Amygdala (tissue), 56 donors: ENCODE results near the gene XIST.
"Not testable (repeated sequence)": the region's sequence is repeated elsewhere in the genome, so short reads cannot be mapped to it uniquely, and the experiment has no call there.

Experiments
- DNase-seq, 56 donors: peaks; one replicate each; lab custom pipeline; 2025; lab: John Stamatoyannopoulos, UW

The XIST gene

DNA sequence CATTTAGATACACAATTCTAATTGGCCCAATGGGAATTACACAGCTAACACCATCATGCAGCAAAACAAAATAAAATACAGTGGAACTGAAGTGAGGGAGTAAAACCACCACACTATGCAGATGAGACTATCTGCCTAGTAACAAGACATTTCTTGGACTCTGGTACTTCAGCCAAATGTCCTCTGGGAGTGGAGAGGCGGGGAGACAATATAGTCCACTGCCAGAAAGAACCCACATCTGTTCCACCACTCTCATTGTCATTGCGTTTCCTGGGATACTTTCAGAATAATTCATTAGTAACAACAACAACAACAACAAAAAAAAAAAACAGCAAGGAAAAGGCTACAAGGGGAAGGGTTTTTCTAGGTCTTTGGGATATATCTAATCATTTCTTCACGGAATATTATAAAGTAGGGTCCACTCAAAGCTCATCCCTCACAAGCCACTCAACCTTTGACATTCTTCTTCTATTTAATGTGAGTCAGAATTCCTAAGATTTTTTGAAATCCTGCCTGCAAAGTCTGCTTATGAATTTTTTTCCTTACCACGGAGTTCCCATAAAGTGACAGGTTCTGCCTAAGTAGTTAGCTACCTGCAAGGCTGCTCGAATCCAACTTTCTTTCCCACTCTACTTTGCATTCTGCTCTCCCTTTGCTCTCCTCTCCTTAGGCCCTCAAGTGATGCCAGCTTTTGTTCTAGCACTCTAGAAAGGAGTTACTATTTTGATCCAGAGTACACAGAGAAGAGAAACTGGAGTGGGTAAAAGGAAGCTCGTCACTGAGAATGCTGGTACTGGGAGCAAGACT, 34.9 kb downstream of the XIST start:
- DNase-seq: no peak

DNA sequence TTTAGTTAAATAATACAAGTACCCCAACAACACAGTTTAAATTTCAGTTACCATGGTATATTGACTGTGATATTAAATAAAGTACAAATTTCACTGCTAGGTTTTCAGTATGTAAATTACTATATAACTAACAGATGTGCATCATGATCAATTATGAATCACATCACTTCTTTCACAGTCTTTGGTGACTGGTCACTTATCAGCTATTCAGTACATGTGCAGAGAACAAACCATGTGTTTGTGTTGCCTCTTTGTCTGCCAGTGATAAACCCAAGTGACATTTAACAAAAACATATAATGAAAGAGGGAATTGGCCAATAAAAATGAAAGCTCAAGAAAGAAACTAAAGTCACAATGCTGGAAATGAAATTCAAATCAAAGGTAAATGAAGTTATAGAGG, 40.3 kb downstream of the XIST start:
- no peak for DNase-seq

- DNase-seq: not testable (repeated sequence)
Measured at GRCh38 chrX:73804109-73804508, 48.4 kb downstream of the XIST start.

GRCh38 chrX:73799888-73800287, 52.6 kb downstream of the XIST start:
- DNase-seq: no peak

GRCh38 chrX:73792511-73792910, 60.0 kb downstream of the XIST start:
- not testable (repeated sequence) for DNase-seq

DNA sequence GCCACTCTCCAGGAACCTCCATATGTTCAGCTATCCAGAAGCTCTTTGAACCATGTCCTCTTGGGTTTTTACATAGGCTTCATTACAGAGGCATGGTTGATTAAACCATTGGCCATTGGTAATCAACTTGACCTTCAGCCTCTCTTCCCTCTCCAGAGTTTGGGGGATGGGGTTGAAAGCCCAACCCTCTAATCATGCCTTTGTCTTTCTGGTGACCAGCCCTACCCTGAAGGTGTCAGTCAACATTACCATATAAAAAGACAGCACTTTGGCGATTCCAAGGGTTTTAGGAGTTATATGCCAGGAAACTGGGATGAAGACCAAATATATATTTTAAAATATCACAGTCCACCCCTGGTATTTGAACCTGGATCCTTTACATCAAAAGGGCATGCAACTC, 67.0 kb downstream of the XIST start:
- DNase-seq: no peak
